Activated naive CD8-positive, alpha-beta T cell treated with anti-CD3 and anti-CD28 coated beads, Interleukin-2, amount 50 U/mL, for 24 hours (primary cell): ENCODE results near the gene AIMP2.

Experiments used
- ATAC-seq: fragments of 150-1000 bp; cut with Tn5 transposase; one replicate; pipeline ENCODE4 v1.10.0; 2021
- DNase-seq: peaks from one replicate; pipeline ENCODE4 v3.0.0; 2021
- H3K27ac Mint-ChIP-seq: one replicate; pipeline ENCODE4 v1.8.0; 2021; ENCODE audit warnings: mild to moderate bottlenecking, mixed read lengths
- H3K27me3 Mint-ChIP-seq: one replicate; pipeline ENCODE4 v1.8.0; 2021; ENCODE audit warnings: mixed read lengths
- H3K36me3 Mint-ChIP-seq: one replicate; pipeline ENCODE4 v1.8.0; 2021; ENCODE audit warnings: low read depth, mixed read lengths
- H3K4me1 Mint-ChIP-seq: one replicate; pipeline ENCODE4 v1.8.0; 2021; ENCODE audit warnings: mixed read lengths
- H3K4me3 Mint-ChIP-seq: one replicate; pipeline ENCODE4 v1.8.0; 2021; ENCODE audit warnings: mild to moderate bottlenecking, moderate library complexity, mixed read lengths
- H3K9me3 Mint-ChIP-seq: one replicate; pipeline ENCODE4 v1.8.0; 2021; ENCODE audit warnings: mixed read lengths

AIMP2 gene

GRCh38 chr7:6015917-6016652 is 7.0 kb downstream of the AIMP2 start:
- H3K4me1 Mint-ChIP-seq, result peaks cover 22% of the 10 kb centered on the region
- H3K4me3 Mint-ChIP-seq, result no peak overlapping the region

GRCh38 chr7:6016653-6016966 is 7.5 kb downstream of the AIMP2 start:
- DNase-seq (no peak), ATAC-seq (no peak)
- Mint-ChIP-seq H3K4me3 (no peak overlapping the region), H3K27me3 (no peaks in the 10 kb centered on the region), H3K36me3 (peaks cover 54% of the 10 kb centered on the region), H3K4me1 (peaks cover 17% of the 10 kb centered on the region), H3K27ac (peak overlapping the region; percentile 80), H3K9me3 (no peaks in the 10 kb centered on the region)

More at GRCh38 chr7:6015917-6016652, 7.0 kb downstream of the AIMP2 start:
- H3K36me3 Mint-ChIP-seq, result peaks cover 55% of the 10 kb centered on the region
- no peak for DNase-seq
- peak overlapping the region; percentile 80 for H3K27ac Mint-ChIP-seq
- ATAC-seq, result no peak
- no peaks in the 10 kb centered on the region for H3K27me3 Mint-ChIP-seq
- H3K9me3 Mint-ChIP-seq, result no peaks in the 10 kb centered on the region

GRCh38 chr7:6020371-6021286 is 11.6 kb downstream of the AIMP2 start:
- H3K36me3 Mint-ChIP-seq, result peaks cover 57% of the 10 kb centered on the region
- no peaks in the 10 kb centered on the region for H3K9me3 Mint-ChIP-seq

GRCh38 chr7:6022707-6023106 is 13.6 kb downstream of the AIMP2 start:
- no peak for ATAC-seq
- no peak overlapping the region for H3K4me3 Mint-ChIP-seq
- peaks cover 55% of the 10 kb centered on the region for H3K36me3 Mint-ChIP-seq
- no peak overlapping the region for H3K27ac Mint-ChIP-seq
- peaks cover 19% of the 10 kb centered on the region for H3K4me1 Mint-ChIP-seq
- H3K9me3 Mint-ChIP-seq, result no peaks in the 10 kb centered on the region
- no peaks in the 10 kb centered on the region for H3K27me3 Mint-ChIP-seq
- DNase-seq, result no peak

More at GRCh38 chr7:6020371-6021286, 11.6 kb downstream of the AIMP2 start:
- H3K27ac Mint-ChIP-seq, result no peak overlapping the region
- DNase-seq, result no peak
- H3K4me1 Mint-ChIP-seq, result peaks cover under 1% of the 10 kb centered on the region
- no peaks in the 10 kb centered on the region for H3K27me3 Mint-ChIP-seq
- no peak overlapping the region for H3K4me3 Mint-ChIP-seq
- no peak for ATAC-seq

GRCh38 chr7:6023974-6024435 is 14.9 kb downstream of the AIMP2 start:
- peaks cover 22% of the 10 kb centered on the region for H3K4me1 Mint-ChIP-seq
- H3K27me3 Mint-ChIP-seq, result no peaks in the 10 kb centered on the region
- DNase-seq (no peak), ATAC-seq (no peak)
- H3K4me3 Mint-ChIP-seq, result no peak overlapping the region
- peaks cover 63% of the 10 kb centered on the region for H3K36me3 Mint-ChIP-seq
- H3K27ac Mint-ChIP-seq, result peak overlapping the region; percentile 8
- H3K9me3 Mint-ChIP-seq, result no peaks in the 10 kb centered on the region

- H3K9me3 Mint-ChIP-seq, result no peaks in the 10 kb centered on the region
- H3K4me3 Mint-ChIP-seq, result peak overlapping the region; percentile 64
- H3K27ac Mint-ChIP-seq, result peak overlapping the region; percentile 86
- peak; percentile 92 for ATAC-seq
- peaks cover 56% of the 10 kb centered on the region for H3K36me3 Mint-ChIP-seq
- no peaks in the 10 kb centered on the region for H3K27me3 Mint-ChIP-seq
- DNase-seq, result peak; percentile 61
- peaks cover 22% of the 10 kb centered on the region for H3K4me1 Mint-ChIP-seq
Observed at GRCh38 chr7:6026011-6026819, 17.1 kb downstream of the AIMP2 start.

GRCh38 chr7:6026820-6027311 is 17.8 kb downstream of the AIMP2 start:
- peaks cover 55% of the 10 kb centered on the region for H3K36me3 Mint-ChIP-seq
- no peaks in the 10 kb centered on the region for H3K9me3 Mint-ChIP-seq
- peak overlapping the region; percentile 86 for H3K27ac Mint-ChIP-seq
- H3K27me3 Mint-ChIP-seq, result no peaks in the 10 kb centered on the region
- peak; percentile 10 for DNase-seq
- H3K4me1 Mint-ChIP-seq, result peaks cover 24% of the 10 kb centered on the region
- peak overlapping the region; percentile 64 for H3K4me3 Mint-ChIP-seq
- ATAC-seq, result peak; percentile 65

- Mint-ChIP-seq H3K27ac (peak overlapping the region; percentile 86), H3K4me1 (peaks cover 28% of the 10 kb centered on the region), H3K27me3 (no peaks in the 10 kb centered on the region), H3K4me3 (no peak overlapping the region), H3K36me3 (peaks cover 51% of the 10 kb centered on the region), H3K9me3 (no peaks in the 10 kb centered on the region)
- DNase-seq (no peak), ATAC-seq (no peak)
Observed at GRCh38 chr7:6027806-6028365, 18.8 kb downstream of the AIMP2 start.

GRCh38 chr7:6028563-6028962 is 19.5 kb downstream of the AIMP2 start:
- Mint-ChIP-seq H3K27me3 (no peaks in the 10 kb centered on the region), H3K4me1 (peaks cover 28% of the 10 kb centered on the region), H3K27ac (peak overlapping the region; percentile 86), H3K9me3 (no peaks in the 10 kb centered on the region), H3K4me3 (no peak overlapping the region), H3K36me3 (peaks cover 49% of the 10 kb centered on the region)
- DNase-seq, result no peak
- no peak for ATAC-seq

GRCh38 chr7:6030988-6031387 is 21.9 kb downstream of the AIMP2 start, which contains the start of gene ANKRD61:
TSS of gene ANKRD61 (plus strand) at chr7:6031376. CDS start at chr7:6031376, 0 bp downstream.
- H3K4me3 Mint-ChIP-seq, result no peak within 1 kb of the TSS
- H3K27ac Mint-ChIP-seq, result peak within 1 kb of the TSS; percentile 56
- no peak for DNase-seq
- H3K36me3 Mint-ChIP-seq, result peaks cover 46% of the 10 kb centered on the region
- no peak for ATAC-seq
- peaks cover 24% of the 10 kb centered on the region for H3K4me1 Mint-ChIP-seq
- H3K9me3 Mint-ChIP-seq, result no peaks in the 10 kb centered on the region
- no peaks in the 10 kb centered on the region for H3K27me3 Mint-ChIP-seq

GRCh38 chr7:6031567-6031966 is 22.5 kb downstream of the AIMP2 start:
- Mint-ChIP-seq H3K27me3 (no peaks in the 10 kb centered on the region), H3K4me3 (no peak overlapping the region), H3K9me3 (no peaks in the 10 kb centered on the region), H3K36me3 (peaks cover 47% of the 10 kb centered on the region), H3K27ac (peak overlapping the region; percentile 56), H3K4me1 (peaks cover 19% of the 10 kb centered on the region)
- no peak for ATAC-seq
- DNase-seq, result no peak

- peaks cover 49% of the 10 kb centered on the region for H3K36me3 Mint-ChIP-seq
- H3K4me1 Mint-ChIP-seq, result peaks cover 13% of the 10 kb centered on the region
- H3K27ac Mint-ChIP-seq, result no peak overlapping the region
- no peak overlapping the region for H3K4me3 Mint-ChIP-seq
- H3K9me3 Mint-ChIP-seq, result no peaks in the 10 kb centered on the region
- no peak for ATAC-seq
- no peaks in the 10 kb centered on the region for H3K27me3 Mint-ChIP-seq
- no peak for DNase-seq
Observed at GRCh38 chr7:6032167-6032566, 23.1 kb downstream of the AIMP2 start.

- Mint-ChIP-seq H3K27me3 (no peaks in the 10 kb centered on the region), H3K27ac (no peak overlapping the region), H3K9me3 (no peaks in the 10 kb centered on the region), H3K4me1 (peaks cover 8% of the 10 kb centered on the region), H3K36me3 (peaks cover 47% of the 10 kb centered on the region), H3K4me3 (no peak overlapping the region)
- DNase-seq (no peak), ATAC-seq (no peak)
Observed at GRCh38 chr7:6032641-6033040, 23.6 kb downstream of the AIMP2 start.

- Mint-ChIP-seq H3K9me3 (no peaks in the 10 kb centered on the region), H3K27me3 (no peaks in the 10 kb centered on the region), H3K4me3 (no peak overlapping the region), H3K27ac (no peak overlapping the region), H3K4me1 (peaks cover 5% of the 10 kb centered on the region), H3K36me3 (peaks cover 44% of the 10 kb centered on the region)
- ATAC-seq, result no peak
- no peak for DNase-seq
Observed at GRCh38 chr7:6035165-6035564, 26.1 kb downstream of the AIMP2 start.
